CD8-positive, alpha-beta memory T cell (primary cell): ENCODE results near the gene UVSSA. TPM values are rescaled to one million over a fixed set of nuclear protein-coding genes. Genes with fewer than 3 reads are reported as not detected.

Experiments used
- CTCF ChIA-PET: fragments of 350-600 bp; sonication (Branson Sonifier 250); formaldehyde crosslinking; loops from one replicate; lab custom pipeline; 2021; ENCODE audit warnings: antibody characterized with exemption; lab: Charles Lee
- POLR2A ChIA-PET: fragments of 350-600 bp; sonication (Branson Sonifier 250); formaldehyde crosslinking; loops from one replicate; lab custom pipeline; 2021; ENCODE audit warnings: antibody characterized with exemption; lab: Charles Lee
- DNase-seq, 5 donors: peaks; one replicate each; pipeline versions ENCODE4 v3.0.0 to v3.0.0-alpha.2; 2020 to 2022; ENCODE audit warnings: mixed read lengths in 1 of 5
- H3K27ac ChIP-seq: one replicate; pipeline ENCODE4 v1.7.0; 2013; ENCODE audit warnings: low read depth, mild to moderate bottlenecking, low read length, moderate library complexity
- H3K27me3 ChIP-seq: 2 replicates; pipeline ENCODE4 v1.7.0; 2013; ENCODE audit warnings: low read length, mild to moderate bottlenecking; ENCODE audit not compliant: insufficient read depth, poor library complexity, severe bottlenecking
- H3K36me3 ChIP-seq: 2 replicates; pipeline ENCODE4 v1.7.0; 2013; ENCODE audit warnings: mild to moderate bottlenecking, low read length, moderate library complexity; ENCODE audit not compliant: insufficient read depth
- H3K4me1 ChIP-seq: 2 replicates; pipeline ENCODE4 v1.7.0; 2013; ENCODE audit warnings: mild to moderate bottlenecking, low read length, moderate library complexity; ENCODE audit not compliant: insufficient read depth
- H3K4me3 ChIP-seq: 2 replicates; pipeline ENCODE4 v1.7.0; 2013; ENCODE audit warnings: mild to moderate bottlenecking, low read length
- H3K9me3 ChIP-seq: 2 replicates; pipeline ENCODE4 v1.7.0; 2013; ENCODE audit warnings: mild to moderate bottlenecking, low read length
- H3K27ac Mint-ChIP-seq, 8 donors: one replicate each; pipeline ENCODE4 v1.8.0; 2020 to 2021; ENCODE audit warnings: mixed read lengths in 8 of 8, mild to moderate bottlenecking in 6 of 8, inconsistent platforms in 3 of 8, moderate library complexity in 3 of 8
- H3K27me3 Mint-ChIP-seq, 2 donors: one replicate each; pipeline ENCODE4 v1.8.0; 2020 to 2021; ENCODE audit warnings: mixed read lengths in 2 of 2, mild to moderate bottlenecking in 1 of 2, moderate library complexity in 1 of 2
- H3K36me3 Mint-ChIP-seq, 3 donors: one replicate each; pipeline ENCODE4 v1.8.0; 2020 to 2021; ENCODE audit warnings: mixed read lengths in 3 of 3, inconsistent platforms in 1 of 3, mild to moderate bottlenecking in 1 of 3
- H3K4me1 Mint-ChIP-seq, 3 donors: one replicate each; pipeline ENCODE4 v1.8.0; 2020 to 2021; ENCODE audit warnings: mixed read lengths in 3 of 3, inconsistent platforms in 1 of 3, mild to moderate bottlenecking in 1 of 3
- H3K4me3 Mint-ChIP-seq, 7 donors: one replicate each; pipeline ENCODE4 v1.8.0; 2020 to 2021; ENCODE audit warnings: mixed read lengths in 7 of 7, mild to moderate bottlenecking in 6 of 7, moderate library complexity in 4 of 7, inconsistent platforms in 2 of 7
- H3K9me3 Mint-ChIP-seq, 5 donors: one replicate each; pipeline ENCODE4 v1.8.0; 2020 to 2022; ENCODE audit warnings: mixed read lengths in 5 of 5, mild to moderate bottlenecking in 3 of 5, moderate library complexity in 2 of 5, inconsistent platforms in 1 of 5
- polyA plus RNA-seq: library from polyadenylated mRNA; unstranded; fragments of 300-500 nt; fragmentation: Illumina TruSeq; gene quantifications from one replicate; pipeline ENCODE4 v1.2.3, GENCODE V29; 2021
- total RNA-seq, 2 experiments: library from RNA; stranded (reverse); gene quantifications; one replicate each; pipeline ENCODE4 v1.2.3, GENCODE V29; 2021

UVSSA gene
- total RNA-seq (10 to 100 TPM; 16.8 to 19.0 TPM), polyA plus RNA-seq (6.9 TPM)

- Histone ChIP-seq H3K4me3 (peak within 1 kb of the TSS; percentile 82), H3K27me3 (no peaks in the 10 kb centered on the region), H3K9me3 (no peaks in the 10 kb centered on the region), H3K27ac (peak within 1 kb of the TSS; percentile 90), H3K4me1 (peaks cover 24% of the 10 kb centered on the region), H3K36me3 (no peaks in the 10 kb centered on the region)
- peak within 1 kb of the TSS; percentile 87 to 98 (median 96) for H3K27ac Mint-ChIP-seq
- ChIA-PET POLR2A (interaction anchor here (0.6 to 3.3 kb wide), 12 partner anchors 17 to 1009 kb away, joined by 3 to 59 read pairs (median 5); partner anchors contain the start of genes CTBP1, MAEA, SLBP and TACC3), CTCF (interaction anchor here (0.7 to 3.5 kb wide), 17 partner anchors 9 to 379 kb away, joined by 3 to 28 read pairs (median 7); partner anchors contain the start of genes CTBP1 and MAEA)
- DNase-seq: peak; percentile 100
- peaks cover 0 to 33% (median 5%) of the 10 kb centered on the region in 3 donors for H3K36me3 Mint-ChIP-seq
- H3K4me3 Mint-ChIP-seq: peak within 1 kb of the TSS; percentile 89 to 96 (median 95)
- peaks cover 37 to 53% (median 43%) of the 10 kb centered on the region in 3 donors for H3K4me1 Mint-ChIP-seq
- H3K9me3 Mint-ChIP-seq: no peaks in the 10 kb centered on the region
- H3K27me3 Mint-ChIP-seq: peaks cover 0 to 2% of the 10 kb centered on the region in 2 donors
These were observed at the start of gene UVSSA for GRCh38 chr4:1346781-1347409. Gene UVSSA (plus strand): TSS chr4:1347208. CDS start chr4:1348092, 884 bp downstream.

- ChIA-PET CTCF (interaction anchor here (0.9 to 2.1 kb wide), 2 partner anchors 12 to 30 kb away, joined by 3 to 6 read pairs; no protein-coding TSS in a partner anchor), POLR2A (no interaction called here)
- peaks cover 21% of the 10 kb centered on the region for H3K4me1 ChIP-seq
- no peaks in the 10 kb centered on the region for H3K27me3 ChIP-seq
- peaks cover 9% of the 10 kb centered on the region for H3K36me3 ChIP-seq
- H3K27me3 Mint-ChIP-seq: peaks cover 0 to 1% of the 10 kb centered on the region in 2 donors
- peak in 2 of 5 donors; percentile 53 to 57 for DNase-seq
- H3K4me1 Mint-ChIP-seq: peaks cover 47 to 79% (median 63%) of the 10 kb centered on the region in 3 donors
- no peak overlapping the region for H3K4me3 ChIP-seq
- H3K4me3 Mint-ChIP-seq: peak overlapping the region in 3 of 7 donors; percentile 21 to 57 (median 28)
- no peaks in the 10 kb centered on the region for H3K9me3 ChIP-seq
- H3K27ac ChIP-seq: peak overlapping the region; percentile 38
- H3K27ac Mint-ChIP-seq: peak overlapping the region in 7 of 8 donors; percentile 70 to 97 (median 85)
- H3K36me3 Mint-ChIP-seq: peaks cover 0 to 64% (median 4%) of the 10 kb centered on the region in 3 donors
- no peaks in the 10 kb centered on the region for H3K9me3 Mint-ChIP-seq
These were observed 49.3 kb upstream of the UVSSA start for GRCh38 chr4:1297456-1298325.

GRCh38 chr4:1298461-1298860 is 48.5 kb upstream of the UVSSA start:
- peaks cover 0 to 65% (median 4%) of the 10 kb centered on the region in 3 donors for H3K36me3 Mint-ChIP-seq
- H3K27me3 ChIP-seq: no peaks in the 10 kb centered on the region
- no peak overlapping the region for H3K4me3 Mint-ChIP-seq
- H3K27ac Mint-ChIP-seq: peak overlapping the region in 5 of 8 donors; percentile 29 to 86 (median 63)
- no peak overlapping the region for H3K27ac ChIP-seq
- peaks cover 17% of the 10 kb centered on the region for H3K4me1 ChIP-seq
- ChIA-PET CTCF (interaction anchor here (2.1 kb wide), 1 partner anchor 13 kb away, joined by 6 read pairs; no protein-coding TSS in a partner anchor), POLR2A (no interaction called here)
- peaks cover 9% of the 10 kb centered on the region for H3K36me3 ChIP-seq
- DNase-seq: no peak
- peaks cover 0 to 1% of the 10 kb centered on the region in 2 donors for H3K27me3 Mint-ChIP-seq
- H3K4me3 ChIP-seq: no peak overlapping the region
- H3K4me1 Mint-ChIP-seq: peaks cover 47 to 77% (median 61%) of the 10 kb centered on the region in 3 donors
- H3K9me3 Mint-ChIP-seq: no peaks in the 10 kb centered on the region
- no peaks in the 10 kb centered on the region for H3K9me3 ChIP-seq

GRCh38 chr4:1299301-1299860 is 47.6 kb upstream of the UVSSA start:
- Mint-ChIP-seq H3K27me3 (peaks cover 0 to 1% of the 10 kb centered on the region in 2 donors), H3K4me1 (peaks cover 39 to 70% (median 56%) of the 10 kb centered on the region in 3 donors), H3K4me3 (peak overlapping the region in 1 of 7 donors; percentile 3), H3K27ac (peak overlapping the region in 4 of 8 donors; percentile 55 to 84 (median 70)), H3K9me3 (no peaks in the 10 kb centered on the region), H3K36me3 (peaks cover 0 to 64% (median 4%) of the 10 kb centered on the region in 3 donors)
- no peak overlapping the region for H3K27ac ChIP-seq
- ChIA-PET CTCF (interaction anchor here (1.8 to 2.1 kb wide), 2 partner anchors 13 to 31 kb away, joined by 5 to 6 read pairs; no protein-coding TSS in a partner anchor), POLR2A (no interaction called here)
- peaks cover 9% of the 10 kb centered on the region for H3K36me3 ChIP-seq
- no peaks in the 10 kb centered on the region for H3K9me3 ChIP-seq
- no peak overlapping the region for H3K4me3 ChIP-seq
- H3K4me1 ChIP-seq: peaks cover 8% of the 10 kb centered on the region
- no peak for DNase-seq
- no peaks in the 10 kb centered on the region for H3K27me3 ChIP-seq

GRCh38 chr4:1300466-1301455 is 46.2 kb upstream of the UVSSA start:
- Mint-ChIP-seq H3K27ac (peak overlapping the region in 7 of 8 donors; percentile 2 to 84 (median 56)), H3K4me3 (no peak overlapping the region), H3K36me3 (peaks cover 0 to 71% (median 4%) of the 10 kb centered on the region in 3 donors), H3K4me1 (peaks cover 39 to 68% (median 56%) of the 10 kb centered on the region in 3 donors), H3K27me3 (peaks cover 0 to 1% of the 10 kb centered on the region in 2 donors), H3K9me3 (no peaks in the 10 kb centered on the region)
- CTCF ChIA-PET: interaction anchor here (1.1 to 1.8 kb wide), 2 partner anchors 33 to 55 kb away, joined by 3 to 5 read pairs; no protein-coding TSS in a partner anchor
- no peaks in the 10 kb centered on the region for H3K27me3 ChIP-seq
- peak in 1 of 5 donors; percentile 21 for DNase-seq
- POLR2A ChIA-PET: interaction anchor here (0.6 kb wide), 1 partner anchor 1565 kb away, joined by 3 read pairs; no protein-coding TSS in a partner anchor
- no peak overlapping the region for H3K27ac ChIP-seq
- H3K9me3 ChIP-seq: no peaks in the 10 kb centered on the region
- H3K4me1 ChIP-seq: peaks cover 7% of the 10 kb centered on the region
- peaks cover 9% of the 10 kb centered on the region for H3K36me3 ChIP-seq
- H3K4me3 ChIP-seq: no peak overlapping the region

GRCh38 chr4:1302159-1302558 is 44.8 kb upstream of the UVSSA start:
- H3K36me3 Mint-ChIP-seq: peaks cover 0 to 68% (median 7%) of the 10 kb centered on the region in 3 donors
- Histone ChIP-seq H3K9me3 (no peaks in the 10 kb centered on the region), H3K4me3 (no peak overlapping the region), H3K36me3 (peaks cover 9% of the 10 kb centered on the region), H3K27ac (no peak overlapping the region), H3K27me3 (no peaks in the 10 kb centered on the region), H3K4me1 (peaks cover 15% of the 10 kb centered on the region)
- H3K27ac Mint-ChIP-seq: peak overlapping the region in 3 of 8 donors; percentile 2 to 70 (median 19)
- peaks cover 43 to 72% (median 63%) of the 10 kb centered on the region in 3 donors for H3K4me1 Mint-ChIP-seq
- ChIA-PET CTCF (no interaction called here), POLR2A (no interaction called here)
- H3K9me3 Mint-ChIP-seq: no peaks in the 10 kb centered on the region
- H3K27me3 Mint-ChIP-seq: peaks cover 0 to 1% of the 10 kb centered on the region in 2 donors
- no peak overlapping the region for H3K4me3 Mint-ChIP-seq
- DNase-seq: no peak
